C4-2B (cell line): ENCODE data around the gene GCA.
A peak's percentile ranks its signal among the peaks of the same experiment; 100 is the strongest.

Source experiments
- H3K27ac ChIP-seq: fragments of 450-650 bp; 2 replicates; pipeline ENCODE4 v1.5.1; 2017
- ZFX ChIP-seq: fragments of 450-650 bp; IDR thresholded peaks from 2 replicates; pipeline ENCODE4 v1.6.1; 2017
- TF ChIP-seq, protein P1 (sequence below): fragments of 450-650 bp; conservative IDR thresholded peaks from 2 replicates; pipeline ENCODE4 v1.5.1; 2017; ENCODE audit warnings: mild to moderate bottlenecking

GCA gene

DNA sequence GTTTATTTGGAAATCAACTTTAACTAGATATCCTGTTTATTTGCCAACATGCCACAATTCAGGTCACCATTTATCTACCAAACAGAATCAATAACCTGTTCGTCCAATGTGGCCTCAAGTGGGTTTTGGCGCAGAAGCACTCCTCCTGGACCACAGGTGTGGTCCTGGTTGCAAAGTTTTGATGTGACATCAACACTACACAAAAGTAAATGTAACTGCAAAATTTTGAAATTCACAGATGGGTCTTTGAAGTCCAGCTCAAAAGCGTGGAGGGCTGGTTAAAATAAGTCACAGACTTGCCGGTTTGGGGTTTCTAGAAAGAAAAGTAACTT is 474 bp upstream of the GCA start:
- TF ChIP-seq, protein P1, sequence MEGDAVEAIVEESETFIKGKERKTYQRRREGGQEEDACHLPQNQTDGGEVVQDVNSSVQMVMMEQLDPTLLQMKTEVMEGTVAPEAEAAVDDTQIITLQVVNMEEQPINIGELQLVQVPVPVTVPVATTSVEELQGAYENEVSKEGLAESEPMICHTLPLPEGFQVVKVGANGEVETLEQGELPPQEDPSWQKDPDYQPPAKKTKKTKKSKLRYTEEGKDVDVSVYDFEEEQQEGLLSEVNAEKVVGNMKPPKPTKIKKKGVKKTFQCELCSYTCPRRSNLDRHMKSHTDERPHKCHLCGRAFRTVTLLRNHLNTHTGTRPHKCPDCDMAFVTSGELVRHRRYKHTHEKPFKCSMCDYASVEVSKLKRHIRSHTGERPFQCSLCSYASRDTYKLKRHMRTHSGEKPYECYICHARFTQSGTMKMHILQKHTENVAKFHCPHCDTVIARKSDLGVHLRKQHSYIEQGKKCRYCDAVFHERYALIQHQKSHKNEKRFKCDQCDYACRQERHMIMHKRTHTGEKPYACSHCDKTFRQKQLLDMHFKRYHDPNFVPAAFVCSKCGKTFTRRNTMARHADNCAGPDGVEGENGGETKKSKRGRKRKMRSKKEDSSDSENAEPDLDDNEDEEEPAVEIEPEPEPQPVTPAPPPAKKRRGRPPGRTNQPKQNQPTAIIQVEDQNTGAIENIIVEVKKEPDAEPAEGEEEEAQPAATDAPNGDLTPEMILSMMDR = no peak
- TF ChIP-seq ZFX = no peak
- H3K27ac ChIP-seq = peak overlapping the region; percentile 71; the same call in 1 of the 2 replicates

DNA sequence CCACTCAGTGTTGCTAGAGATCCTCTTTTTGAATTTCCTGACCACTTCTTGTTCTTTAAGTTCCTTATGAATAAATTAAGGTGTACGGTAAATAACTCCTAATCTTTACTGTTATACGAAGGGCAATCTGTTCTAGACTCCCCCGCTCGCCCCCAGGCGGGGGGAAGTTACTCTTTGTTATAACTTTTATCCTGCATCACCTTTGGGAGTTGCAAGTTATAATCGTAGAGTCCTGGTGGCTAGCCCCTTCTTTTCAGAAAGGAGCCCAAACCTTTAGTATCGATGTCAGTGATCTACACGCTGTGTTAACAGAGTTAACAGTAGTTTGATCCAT is 652 bp downstream of the GCA start:
- no peak for TF ChIP-seq ZFX
- TF ChIP-seq, protein P1 = no peak
- H3K27ac ChIP-seq = peak overlapping the region; percentile 71

DNA sequence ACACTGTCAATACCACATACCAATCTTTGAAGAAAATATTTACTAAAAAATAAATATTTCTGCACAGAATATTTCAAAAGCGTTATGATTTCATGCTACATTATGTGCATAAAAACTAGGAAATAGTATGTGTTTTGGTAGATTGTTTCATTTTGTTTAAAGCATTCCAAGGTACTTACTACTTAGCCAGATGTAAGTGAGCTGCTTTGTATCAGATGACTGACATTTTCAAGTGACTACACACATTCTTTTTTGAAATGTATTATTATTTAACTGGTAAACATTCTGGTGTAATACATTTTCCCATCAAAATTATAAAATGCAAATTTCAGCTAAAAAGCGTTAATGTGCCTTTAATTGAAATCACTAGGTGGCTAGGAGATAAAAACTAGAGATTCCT is 21.5 kb downstream of the GCA start:
- H3K27ac ChIP-seq = no peak overlapping the region
- TF ChIP-seq, protein P1 = no peak
- TF ChIP-seq ZFX = no peak

DNA sequence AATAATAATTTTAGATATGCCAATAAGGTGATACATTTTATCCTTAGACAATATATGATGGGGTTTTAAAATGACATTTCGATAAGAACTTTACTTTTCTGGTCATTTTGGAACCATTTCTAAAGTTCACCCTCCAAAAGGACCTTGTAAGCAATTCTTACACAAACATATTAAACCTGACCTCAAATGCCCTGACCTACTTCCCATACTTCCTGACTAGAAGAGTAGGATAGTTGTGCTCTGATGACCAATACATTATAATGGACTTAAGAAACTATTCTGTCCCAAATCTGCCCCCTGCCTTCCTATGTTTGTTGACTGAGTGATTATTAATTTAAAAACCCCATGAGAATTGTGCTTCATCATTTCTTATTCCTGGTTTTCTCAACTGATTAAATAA is 24.6 kb downstream of the GCA start:
- no peak overlapping the region for H3K27ac ChIP-seq
- TF ChIP-seq, protein P1 = no peak
- no peak for TF ChIP-seq ZFX

DNA sequence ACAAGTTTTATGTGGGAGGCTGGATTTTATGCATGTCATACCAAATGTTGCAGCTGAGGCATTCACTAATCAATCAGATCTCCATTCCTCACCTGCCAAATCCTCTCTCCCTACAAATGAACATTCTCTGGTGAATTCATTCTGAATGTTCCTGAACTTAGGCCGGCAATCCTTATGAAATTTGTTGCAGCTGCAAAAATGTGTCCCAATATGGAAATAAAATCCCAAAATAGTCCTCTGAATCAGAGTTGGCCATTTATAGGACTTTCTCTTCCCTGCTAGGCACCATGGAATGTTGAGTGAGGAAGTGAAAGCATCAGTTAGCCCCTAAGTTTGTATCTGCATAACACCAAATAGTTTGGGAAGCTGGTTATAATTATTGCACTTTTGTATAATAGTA is 25.6 kb downstream of the GCA start:
- TF ChIP-seq, protein P1 = no peak
- TF ChIP-seq ZFX = no peak
- no peak overlapping the region for H3K27ac ChIP-seq

DNA sequence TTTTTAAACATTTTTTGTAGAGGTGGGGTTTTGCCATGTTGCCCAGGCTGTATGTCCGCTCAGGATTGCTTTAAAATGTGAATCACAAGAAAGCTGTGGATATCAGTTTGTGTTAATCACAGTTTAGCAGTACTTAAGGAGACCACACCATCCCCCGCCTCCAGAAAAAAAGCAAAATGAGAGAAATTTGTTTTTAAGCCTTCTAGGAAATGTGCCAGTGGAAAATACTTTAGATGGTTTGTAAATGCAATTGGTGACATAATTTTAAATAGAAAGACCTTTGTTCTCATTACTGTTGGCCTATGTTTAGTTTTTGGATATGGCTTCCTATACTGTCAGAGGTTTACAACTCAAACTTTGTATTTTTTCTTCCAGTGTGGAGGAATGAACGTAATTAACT is 27.0 kb downstream of the GCA start:
- no peak overlapping the region for H3K27ac ChIP-seq
- TF ChIP-seq, protein P1 = no peak
- TF ChIP-seq ZFX = no peak

DNA sequence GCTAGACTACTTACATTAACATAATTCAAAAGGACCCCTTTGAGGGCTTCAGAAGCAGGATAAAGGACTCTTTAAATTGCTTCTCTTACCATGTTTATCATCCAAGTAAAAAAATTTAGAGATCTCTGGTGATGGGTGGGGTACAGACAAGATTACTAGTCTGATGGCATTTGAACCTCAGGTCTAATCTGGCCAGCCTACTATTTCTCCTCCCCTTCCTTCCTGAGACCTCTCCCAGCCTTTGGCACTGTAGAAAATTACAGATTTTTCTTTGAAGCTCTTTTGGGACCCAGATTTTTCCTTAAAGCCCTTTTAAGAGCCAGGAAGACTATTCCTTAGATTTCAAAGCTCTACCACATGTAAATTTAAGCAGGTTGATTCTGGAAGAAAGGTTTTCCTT is 28.9 kb downstream of the GCA start:
- H3K27ac ChIP-seq = no peak overlapping the region
- TF ChIP-seq, protein P1 = no peak
